Bone marrow (tissue), 2 donors: ENCODE data around the gene NPAS3.

Source experiments
- DNase-seq, 2 donors: peaks; one replicate each; lab custom pipeline; 2025; lab: John Stamatoyannopoulos, UW

Gene NPAS3

DNA sequence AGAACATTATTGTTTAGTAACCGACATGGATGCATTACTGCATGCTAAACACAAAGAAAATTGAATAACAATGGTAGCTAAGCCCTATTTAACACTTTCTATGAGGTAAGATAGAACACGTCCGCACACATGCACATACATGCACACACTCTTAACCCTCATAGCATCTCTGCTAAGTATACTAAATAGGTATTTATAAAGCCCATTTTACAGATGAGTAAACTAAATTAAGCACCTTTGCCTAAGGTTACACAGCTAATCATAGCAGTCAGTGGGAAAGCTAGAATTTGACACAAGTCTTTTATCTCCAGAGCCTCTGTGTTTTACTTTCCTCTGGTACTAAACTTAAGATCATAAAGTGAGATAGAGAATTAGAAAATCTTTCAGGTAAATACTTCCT is 577.2 kb downstream of the NPAS3 start:
- DNase-seq = no peak

DNA sequence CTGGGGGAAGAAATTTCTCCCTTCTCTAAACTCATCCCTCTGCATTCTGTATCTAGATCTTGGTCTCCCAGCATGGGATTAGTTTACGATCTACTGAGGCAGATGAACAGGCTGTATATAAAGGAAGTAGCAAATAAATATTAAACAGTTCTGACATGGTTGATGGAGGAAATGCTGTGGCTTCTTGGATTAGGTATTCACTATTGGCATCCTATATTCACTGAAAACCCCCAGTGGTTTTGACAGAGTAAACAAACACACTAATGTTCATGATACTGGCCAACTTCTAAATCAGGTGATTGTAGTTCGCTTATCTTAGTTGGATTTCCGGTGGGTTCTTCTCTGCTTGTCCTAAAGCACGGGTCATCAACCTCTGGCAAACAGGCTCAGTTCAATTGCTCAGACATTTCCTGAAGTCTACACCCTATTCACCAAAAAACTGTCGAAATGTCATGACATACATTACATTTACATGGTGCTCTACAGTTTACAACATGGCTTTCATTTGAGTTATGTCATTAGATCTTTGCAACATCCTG is 578.3 kb downstream of the NPAS3 start:
- DNase-seq = no peak

DNA sequence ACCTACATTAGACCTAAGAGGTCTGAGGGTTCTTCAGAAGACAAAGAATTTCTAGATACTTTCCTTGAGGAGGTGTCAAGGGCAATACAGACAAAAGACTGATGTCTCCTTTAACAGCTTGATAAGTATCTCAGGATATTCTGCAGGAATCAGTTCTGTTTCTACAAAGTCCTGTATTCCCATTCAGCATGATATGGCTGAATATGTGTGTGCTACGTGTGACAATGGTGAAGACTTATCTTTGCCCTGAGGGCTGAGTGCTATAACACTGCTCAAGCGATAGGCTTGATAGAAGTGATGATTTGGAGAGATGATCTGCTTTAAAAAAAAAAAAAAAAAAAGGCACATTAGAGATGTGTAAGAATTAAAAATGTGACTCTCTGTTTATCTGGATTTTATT is 582.5 kb downstream of the NPAS3 start:
- no peak for DNase-seq

DNA sequence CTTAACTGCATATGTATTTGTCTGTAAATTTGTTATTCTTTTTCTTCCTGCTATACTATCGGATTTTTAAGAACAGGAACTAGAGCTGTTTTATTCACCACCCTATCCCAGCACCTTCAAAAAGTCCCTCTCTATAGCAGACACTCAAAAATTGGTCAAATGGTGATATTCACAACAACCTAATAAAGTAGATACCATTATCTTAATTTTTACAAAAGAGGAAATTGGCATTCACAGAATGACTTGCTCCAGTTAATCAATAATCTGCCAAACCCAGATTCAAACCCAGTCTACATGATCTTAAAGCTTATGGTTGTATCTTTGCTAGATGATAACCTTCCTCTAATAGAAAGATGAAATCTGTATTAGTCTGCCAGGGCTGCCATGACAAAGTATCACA is 585.6 kb downstream of the NPAS3 start:
- DNase-seq = no peak

DNA sequence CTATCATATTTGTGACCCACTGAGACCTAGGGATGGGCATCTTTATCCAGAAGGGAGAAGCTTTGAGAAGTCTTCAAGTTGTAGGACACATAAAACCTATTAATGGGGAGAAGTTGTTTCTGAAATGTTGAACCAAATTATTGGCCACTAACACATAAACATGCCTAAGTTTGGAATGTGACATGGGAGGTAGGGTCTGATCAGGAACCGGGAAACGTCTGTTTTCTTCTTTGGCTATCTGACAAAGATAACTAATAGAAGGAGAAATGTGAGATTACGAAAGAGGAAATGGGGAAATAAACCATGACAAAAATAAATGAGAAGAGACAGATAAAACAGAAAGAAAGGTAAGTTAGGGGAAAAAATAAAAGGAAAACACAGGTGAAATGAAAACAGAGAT is 586.9 kb downstream of the NPAS3 start:
- no peak for DNase-seq

DNA sequence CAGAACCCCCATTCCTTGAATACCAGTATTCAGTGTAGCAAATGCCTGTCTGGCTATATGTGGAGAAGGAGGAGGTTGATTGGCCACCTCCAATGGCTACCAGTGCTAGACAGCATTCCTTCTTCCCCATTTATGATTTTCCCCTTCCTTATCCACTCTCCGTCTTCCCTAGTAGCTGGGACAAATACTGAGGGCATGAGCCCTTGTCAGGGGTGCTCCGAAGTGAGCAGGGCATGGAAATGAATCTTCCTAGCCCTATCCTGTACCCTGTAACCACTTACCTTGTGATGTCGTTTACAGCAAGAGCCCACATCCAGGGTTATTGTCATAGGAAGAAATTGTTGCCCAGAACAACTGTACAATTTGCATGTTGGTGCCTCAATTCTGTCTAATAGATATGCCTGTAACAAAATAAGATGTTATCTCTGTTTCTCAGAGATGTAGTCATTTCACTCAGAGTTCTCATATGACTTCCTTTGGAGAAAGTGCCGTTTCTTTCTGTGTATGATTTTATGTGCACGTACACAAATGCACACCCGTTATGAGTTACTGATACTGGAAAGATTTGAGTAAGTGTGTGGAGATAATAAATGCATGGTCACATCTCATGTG is 588.5 kb downstream of the NPAS3 start:
- no peak for DNase-seq

DNA sequence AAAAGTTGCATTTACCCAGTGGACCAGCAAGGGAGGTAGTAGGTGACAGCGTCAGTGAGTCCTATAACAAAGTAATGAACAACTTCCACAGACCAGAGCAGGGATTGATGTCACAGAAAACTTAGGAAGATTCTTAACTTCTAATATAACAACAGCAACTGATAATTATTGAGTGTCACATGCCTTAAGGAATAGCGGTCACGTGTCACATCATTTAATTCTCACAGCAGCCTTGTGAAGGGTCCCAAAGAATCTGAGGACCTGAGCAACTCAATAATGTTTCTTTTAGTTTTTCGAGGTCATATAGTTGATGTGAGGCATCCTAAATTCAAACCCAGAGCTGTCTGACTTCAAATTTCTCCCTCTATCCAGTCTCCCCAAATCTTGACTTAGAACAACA is 590.0 kb downstream of the NPAS3 start:
- no peak for DNase-seq

DNA sequence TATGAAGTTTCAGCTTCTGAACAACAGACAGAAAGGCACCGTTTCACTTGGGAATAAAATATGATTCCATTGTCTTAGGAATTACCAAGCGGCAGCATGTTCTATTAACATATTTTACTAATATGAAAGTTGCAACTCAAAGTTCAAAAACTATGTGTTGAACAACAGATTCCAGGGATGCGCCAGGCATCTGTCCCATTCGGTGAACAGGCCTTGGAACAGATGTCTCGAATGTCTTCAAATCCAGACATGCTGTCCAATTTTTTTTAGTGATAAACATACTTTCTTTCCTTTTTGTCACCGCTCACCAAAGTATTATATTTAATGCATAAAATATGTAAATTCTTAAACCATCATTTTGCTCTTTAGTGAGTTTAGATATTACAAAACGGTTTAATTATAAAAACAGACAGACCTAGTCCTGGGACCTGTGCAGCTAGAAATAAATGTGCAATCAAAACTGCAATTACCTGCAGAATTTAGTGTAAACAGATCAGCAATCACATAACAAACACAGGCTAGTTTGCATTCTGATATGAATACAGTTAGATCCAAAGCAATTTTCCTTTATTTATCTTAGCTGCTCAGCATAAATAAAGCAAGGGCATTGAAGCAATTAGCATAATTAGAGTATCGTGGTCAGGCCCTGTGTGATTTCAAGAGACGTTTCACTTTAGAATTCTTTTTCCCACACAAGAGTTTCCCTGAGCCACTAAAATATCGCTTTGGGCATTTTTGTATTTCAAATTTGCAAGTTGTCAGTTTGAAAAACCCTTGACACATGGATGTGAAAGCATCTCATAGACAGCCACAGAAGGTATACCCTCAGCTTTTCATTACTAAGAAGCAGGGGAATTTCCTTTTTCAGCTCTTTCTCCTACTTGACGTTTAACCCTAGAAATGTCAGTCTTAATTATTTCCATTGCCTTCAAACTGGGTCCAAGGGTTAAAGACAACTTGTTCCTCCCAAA is 591.4 kb downstream of the NPAS3 start:
- DNase-seq = no peak

DNA sequence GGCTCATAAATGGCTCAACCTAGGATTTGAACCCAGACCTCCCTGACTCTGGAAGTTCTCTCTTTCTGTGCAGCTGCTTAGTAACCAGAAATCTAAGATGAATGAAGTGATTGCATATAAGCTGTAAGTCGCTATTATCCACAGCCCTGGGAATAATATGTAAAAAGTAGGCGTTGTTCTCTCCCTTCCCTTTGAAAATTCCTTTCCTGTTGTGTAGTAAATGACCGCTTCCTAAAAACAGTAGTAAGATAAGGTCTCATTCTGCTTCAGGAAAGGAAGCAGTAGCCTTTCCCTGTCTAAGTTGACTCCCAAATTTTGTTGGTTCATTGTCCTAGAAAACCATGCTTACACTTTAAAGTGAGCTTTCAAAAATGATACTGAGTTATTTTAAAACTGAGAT is 593.9 kb downstream of the NPAS3 start:
- DNase-seq = no peak

DNA sequence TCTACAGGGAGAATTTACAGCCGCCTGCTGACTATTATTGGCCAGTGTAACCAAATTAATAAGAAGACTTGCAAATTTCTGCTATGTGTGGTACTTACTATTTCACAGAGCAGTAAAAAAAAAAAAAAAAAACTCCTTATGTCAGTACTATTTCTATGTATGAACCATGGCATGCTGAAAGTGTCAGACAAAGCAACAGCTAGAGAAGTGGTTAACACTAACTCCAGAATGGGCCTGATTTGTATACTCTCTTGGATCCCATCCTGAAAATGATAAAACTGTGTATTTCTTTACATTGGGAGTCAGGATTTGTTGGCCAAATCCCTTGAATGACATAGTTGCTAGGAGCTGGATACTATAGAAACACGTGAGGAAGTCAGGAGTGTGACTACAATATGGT is 595.4 kb downstream of the NPAS3 start:
- no peak for DNase-seq

DNA sequence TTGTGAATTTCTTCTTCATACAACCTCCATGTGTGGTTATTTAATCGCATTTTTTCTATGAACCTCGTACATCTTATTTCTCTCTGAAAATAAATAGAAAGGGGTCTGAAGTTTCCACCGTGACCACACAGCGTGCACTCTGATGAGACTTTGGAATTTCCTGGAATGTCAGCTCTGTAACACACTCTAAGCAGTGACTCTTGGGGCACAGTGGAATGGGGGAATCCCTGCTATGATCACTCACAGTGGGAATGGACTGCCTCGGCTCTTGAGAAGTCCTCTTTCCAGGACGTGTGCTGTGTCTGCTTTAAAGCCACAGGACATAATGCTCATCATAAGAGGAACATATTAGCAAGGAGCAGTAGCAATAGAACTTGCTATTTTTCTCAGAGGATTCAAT is 596.0 kb downstream of the NPAS3 start:
- no peak for DNase-seq

DNA sequence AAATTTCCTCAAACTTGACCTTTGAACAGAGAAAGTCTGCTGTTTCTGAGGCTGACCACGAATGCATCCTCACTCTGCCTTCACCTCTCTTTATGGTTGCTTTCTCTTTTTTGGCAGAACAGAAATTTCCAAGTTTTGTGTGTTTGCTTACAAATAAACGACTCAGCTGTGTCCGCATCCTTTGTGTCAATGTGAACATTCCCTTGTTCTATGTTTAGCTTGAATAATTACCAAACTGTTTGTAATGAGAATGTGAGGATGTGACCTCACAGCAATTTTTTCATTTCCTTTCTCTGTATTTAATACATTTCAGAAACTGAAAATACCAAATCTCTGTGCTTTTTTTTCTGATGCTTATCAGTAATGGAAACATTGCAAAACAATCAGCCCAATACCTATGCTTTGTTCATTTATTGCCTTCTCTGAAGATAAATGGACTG is 601.3 kb downstream of the NPAS3 start:
- no peak for DNase-seq

DNA sequence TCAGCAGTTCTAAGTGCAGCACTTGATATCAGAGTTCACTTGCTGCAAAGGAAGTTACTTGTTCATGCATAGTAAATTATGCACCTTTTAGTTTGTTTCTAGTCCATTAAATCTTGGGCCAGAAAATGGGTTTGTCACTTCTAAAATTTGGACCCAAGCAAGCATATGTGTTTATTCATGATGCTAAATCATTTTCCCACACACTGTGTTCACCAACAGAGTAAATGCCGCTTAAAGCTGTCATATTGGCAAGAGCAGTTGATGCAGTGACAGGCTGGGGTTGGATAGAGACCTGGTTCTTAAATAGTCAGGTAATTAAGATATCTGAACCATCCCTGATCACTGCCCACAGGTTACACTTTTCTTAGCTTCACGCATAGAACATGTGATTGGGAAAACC is 602.5 kb downstream of the NPAS3 start:
- DNase-seq = no peak

DNA sequence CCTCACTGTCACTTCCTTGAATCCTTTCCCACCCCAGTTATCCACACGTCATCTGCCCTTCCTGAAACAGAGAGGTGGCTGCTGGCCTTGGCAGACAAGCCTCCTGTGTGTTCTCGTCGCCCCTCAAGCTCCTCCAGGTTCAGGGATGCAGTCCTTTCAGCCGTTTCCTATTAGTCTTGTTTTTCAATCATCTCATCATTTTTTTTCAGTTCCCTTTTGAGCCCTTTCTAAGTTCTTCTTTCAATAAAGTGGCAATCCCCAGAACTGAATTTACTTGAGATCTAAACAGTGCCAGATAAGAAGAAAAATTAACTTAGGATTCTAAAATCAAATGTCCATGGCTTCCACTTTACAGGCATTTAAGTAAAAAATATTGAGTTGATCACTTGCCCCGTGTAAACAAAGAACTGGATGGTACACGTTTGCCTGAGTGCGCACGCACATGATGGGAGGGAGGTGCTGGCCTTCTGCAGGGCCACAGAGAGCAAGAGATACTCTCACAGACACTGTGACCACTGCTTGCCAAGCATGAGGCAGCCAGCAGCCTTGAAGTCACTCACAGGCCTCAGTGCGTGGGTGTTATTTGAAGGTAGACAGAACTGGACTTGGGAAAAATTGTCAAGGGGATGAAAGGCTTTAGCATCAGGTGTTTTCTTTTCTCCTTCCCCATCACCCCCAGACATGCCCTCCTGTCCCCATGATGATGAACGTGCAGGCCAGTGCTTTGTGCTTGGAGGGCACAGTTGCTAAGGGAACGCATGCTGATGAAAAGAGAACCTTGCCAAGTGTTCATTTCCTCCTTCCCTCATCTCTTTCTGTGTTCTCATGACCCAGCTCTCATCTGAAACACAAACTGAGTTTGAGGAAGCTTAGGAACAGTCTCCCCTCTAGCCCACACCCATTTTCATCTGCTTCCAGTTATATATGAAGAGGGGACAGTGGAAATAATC is 603.9 kb downstream of the NPAS3 start:
- DNase-seq = no peak

DNA sequence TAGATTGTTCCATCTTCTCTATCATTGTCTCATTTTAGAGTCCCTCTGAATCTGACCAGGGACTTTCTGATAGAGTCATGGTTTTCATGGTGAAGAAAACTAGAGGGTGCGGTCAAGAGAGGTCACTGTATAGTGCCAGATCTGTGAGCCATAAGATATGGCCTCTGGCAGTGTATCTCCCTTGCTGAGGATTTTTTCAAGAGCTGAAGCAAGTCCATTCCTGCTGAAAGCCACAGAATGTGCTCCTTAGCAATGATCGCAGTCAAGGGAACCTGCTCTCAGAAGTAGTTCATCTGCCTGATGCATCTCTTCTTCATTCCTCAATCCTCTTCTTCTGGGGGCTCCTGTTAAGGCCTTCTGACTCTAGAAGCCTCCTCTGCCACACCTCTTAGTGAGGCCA is 607.0 kb downstream of the NPAS3 start:
- no peak for DNase-seq

DNA sequence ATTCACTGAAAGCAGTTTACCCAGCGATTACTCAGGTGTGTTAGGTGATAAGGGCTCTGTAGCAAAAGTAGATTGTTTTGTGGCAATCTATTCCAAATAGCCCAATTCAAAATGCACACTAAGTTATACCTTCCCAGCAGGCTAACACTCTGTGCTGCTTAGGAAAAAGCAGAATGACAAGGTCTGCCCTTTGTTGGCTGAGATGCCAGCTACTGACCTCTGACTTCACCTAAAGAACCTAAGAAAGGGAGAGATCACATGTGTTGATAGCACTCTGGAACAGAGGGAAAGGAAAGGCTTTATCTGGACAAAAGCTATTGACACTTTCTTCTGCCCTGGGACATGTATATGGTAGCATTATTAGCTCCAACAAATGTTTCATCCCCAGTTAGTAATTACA is 609.9 kb downstream of the NPAS3 start:
- DNase-seq = no peak

DNA sequence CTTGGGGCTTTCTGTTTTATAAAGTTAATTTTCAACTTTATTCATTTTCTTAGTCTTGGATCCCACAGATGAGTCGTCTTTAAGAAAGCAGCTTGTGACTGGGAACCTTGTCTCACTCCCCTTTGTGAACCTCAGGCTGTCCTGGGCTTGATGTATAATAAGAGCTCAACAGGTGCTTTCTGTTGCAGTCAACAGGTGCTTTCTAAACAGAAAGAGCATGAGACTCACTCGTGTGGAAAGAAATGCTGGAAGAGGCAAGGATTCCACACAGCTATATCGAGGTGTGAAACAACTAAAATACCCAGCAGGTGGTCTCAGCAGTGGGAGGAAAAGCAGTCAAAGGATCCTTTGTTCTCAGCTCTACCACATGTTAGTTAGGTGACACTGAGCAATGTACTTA is 613.3 kb downstream of the NPAS3 start:
- no peak for DNase-seq

DNA sequence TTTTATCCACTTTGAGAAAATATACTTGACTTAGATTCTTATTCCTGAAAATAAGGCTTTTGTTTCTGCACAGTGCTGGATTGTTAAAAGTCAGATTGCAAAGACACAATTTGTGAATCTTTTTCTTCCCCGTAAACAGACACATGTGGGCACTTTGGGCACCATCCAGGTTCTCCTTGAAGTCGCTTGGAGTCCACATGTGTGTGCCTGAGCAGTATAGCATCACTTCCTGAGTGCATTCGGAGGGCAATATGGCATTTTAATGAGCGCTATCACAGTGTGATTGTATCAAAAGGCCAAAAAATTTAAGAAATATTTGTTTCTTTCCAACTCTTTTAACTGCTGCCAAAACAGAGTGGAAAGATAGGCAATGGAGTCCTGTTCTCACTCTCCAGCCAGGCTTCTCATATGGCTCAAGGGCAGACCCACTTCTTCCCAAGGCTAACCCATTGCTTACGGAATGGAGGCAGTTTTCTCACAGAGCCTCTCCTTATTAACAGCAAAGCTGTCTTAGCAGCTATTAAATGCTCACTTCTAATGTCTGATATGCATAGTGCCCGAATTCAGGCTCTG is 615.1 kb downstream of the NPAS3 start:
- DNase-seq = no peak

DNA sequence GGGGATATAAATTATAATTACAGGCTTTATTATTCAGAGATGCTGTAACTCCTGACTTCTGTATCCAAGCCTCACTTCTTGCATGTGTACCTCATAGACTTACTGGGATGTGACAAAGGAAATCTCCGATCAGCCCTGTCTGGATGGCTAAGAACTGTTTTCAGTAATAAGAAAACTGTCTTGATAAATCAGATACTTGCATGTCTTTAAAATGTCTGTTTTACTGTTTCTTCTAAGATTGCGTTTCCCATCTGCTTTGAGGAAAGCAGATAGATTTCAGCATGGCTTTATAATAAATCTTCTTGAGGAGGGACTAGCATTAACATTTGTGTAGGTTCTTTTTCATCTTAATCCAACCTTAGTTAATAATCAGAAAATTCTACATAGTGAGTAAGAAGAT is 616.3 kb downstream of the NPAS3 start:
- DNase-seq = no peak

DNA sequence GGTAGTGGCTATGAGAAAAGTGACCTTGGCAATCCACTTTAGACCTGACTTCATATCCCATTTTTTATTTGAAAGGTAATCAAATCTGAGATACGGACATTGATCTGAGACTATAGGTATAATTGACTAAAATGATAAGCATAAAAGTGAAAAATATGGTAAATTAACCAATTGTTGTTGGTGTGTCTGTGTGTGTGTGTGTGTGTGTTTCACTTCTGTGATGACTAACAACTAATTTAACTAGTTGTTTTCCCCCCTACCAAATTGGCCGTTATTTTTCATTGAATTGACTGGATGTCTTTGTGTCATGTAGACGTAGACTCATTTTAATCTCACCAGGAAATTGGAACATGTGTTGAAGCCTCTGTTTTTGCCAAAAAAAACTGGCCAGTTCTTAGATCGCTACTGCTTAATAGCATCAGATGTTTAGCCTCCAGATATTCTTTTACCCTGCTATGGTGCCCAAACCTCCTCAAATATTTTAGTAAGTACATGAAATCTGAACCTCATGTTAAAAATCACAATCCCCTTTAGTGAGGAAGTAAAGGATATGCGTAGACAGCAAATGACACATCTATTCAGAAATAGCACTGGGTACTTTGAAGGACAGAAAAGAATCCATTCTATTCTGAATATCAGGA is 617.2 kb downstream of the NPAS3 start:
- DNase-seq = no peak

DNA sequence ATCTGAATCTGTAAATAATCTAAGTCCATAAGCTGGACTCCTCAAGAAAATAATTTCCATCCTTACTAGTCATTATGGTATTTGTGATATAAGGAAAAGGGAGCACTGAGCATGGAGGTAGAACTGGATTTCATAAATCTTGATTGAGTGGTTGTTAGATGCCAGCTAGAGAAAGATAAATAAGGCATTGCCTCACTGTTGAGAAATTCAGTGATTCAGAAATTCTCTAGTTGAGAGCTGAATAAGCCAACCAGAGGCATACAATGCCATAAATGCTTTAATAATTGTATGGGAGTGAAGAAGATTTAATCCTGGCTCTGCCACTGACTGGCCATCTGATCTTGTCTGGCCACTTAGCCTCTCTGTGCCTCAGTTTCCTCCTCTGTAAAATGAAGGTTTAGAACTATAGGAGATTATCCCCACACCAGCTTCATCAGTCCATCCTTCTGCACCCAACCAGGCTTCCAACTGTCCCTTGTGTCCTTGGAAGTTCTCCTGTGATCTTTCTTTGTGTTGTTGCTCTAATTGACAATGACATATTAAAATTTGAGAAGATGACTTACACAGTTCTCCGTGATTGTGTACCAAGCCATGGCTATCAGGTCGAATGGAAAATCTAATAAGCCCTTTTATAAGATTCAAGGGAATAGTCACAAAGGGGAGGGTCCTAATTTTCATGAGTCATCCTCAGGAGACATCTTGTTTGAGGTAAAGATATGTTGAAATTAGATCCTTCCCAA is 617.9 kb downstream of the NPAS3 start:
- DNase-seq = no peak
